ENCODE results near the gene PIGQ.

The PIGQ gene

DNA sequence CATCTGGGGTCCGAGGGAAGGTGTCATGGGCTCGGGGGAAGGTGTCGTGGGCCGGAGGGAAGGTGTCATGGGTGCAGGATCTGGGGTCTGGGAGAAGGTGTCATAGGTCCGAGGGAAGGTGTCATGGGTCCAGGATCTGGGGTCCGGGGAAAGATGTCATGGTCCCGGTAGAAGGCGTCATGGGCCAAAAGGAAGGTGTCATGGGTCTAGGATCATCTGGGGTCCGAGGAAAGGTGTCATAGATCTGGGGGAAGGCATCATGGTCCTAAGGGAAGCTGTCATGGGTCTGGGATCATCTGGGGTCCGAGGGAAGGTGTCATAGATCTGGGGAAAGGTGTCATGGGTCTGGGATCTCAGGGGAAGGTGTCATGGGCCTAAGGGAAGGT lies 21.0 kb downstream of the PIGQ start:
- no peaks in the 10 kb centered on the region for H3K9me3 ChIP-seq
- H3K4me1 ChIP-seq = peaks cover 0 to 67% (median 41%) of the 10 kb centered on the region in 4 donors
- no peaks in the 10 kb centered on the region for H3K27me3 ChIP-seq
- peaks cover 0 to 16% (median 0%) of the 10 kb centered on the region in 3 donors for H3K36me3 ChIP-seq
- TF ChIP-seq, protein P1, sequence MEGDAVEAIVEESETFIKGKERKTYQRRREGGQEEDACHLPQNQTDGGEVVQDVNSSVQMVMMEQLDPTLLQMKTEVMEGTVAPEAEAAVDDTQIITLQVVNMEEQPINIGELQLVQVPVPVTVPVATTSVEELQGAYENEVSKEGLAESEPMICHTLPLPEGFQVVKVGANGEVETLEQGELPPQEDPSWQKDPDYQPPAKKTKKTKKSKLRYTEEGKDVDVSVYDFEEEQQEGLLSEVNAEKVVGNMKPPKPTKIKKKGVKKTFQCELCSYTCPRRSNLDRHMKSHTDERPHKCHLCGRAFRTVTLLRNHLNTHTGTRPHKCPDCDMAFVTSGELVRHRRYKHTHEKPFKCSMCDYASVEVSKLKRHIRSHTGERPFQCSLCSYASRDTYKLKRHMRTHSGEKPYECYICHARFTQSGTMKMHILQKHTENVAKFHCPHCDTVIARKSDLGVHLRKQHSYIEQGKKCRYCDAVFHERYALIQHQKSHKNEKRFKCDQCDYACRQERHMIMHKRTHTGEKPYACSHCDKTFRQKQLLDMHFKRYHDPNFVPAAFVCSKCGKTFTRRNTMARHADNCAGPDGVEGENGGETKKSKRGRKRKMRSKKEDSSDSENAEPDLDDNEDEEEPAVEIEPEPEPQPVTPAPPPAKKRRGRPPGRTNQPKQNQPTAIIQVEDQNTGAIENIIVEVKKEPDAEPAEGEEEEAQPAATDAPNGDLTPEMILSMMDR (IDR thresholded peaks at IDR 0.05) = no peak
- DNase-seq = no peak
- peak overlapping the region; percentile 73 to 82 for H3K4me3 ChIP-seq
- intact Hi-C loops (cut with DNase I; ENCODE audit: low total_unique reads) = no loop called here
- peak overlapping the region; percentile 83 to 84 for H3K27ac ChIP-seq

DNA sequence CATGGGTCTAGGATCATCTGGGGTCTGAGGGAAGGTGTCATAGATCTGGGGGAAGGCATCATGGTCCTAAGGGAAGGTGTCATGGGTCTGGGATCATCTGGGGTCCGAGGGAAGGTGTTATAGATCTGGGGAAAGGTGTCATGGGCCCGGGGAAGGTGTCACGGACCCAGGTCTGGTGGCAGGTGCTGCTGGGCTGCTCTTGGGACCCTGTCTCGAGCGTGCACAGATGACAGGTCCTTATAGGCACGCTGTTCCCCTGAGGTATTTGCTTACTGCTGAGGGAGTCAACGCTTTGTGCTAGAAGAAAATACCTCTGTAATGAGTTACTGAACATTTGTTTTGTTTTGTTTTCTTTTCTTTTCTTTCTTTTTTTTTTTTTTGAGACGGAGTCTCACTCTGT lies 21.5 kb downstream of the PIGQ start:
- intact Hi-C loops (cut with DNase I; ENCODE audit: low total_unique reads) = no loop called here
- Histone ChIP-seq H3K27ac (peak overlapping the region in 1 of 2 donors; percentile 83), H3K9me3 (no peaks in the 10 kb centered on the region), H3K4me1 (peaks cover 0 to 69% (median 41%) of the 10 kb centered on the region in 4 donors), H3K27me3 (no peaks in the 10 kb centered on the region), H3K4me3 (peak overlapping the region; percentile 73 to 82), H3K36me3 (peaks cover 0 to 18% (median 1%) of the 10 kb centered on the region in 3 donors)
- DNase-seq = no peak
- TF ChIP-seq, protein P1 (IDR thresholded peaks at IDR 0.05) = no peak

DNA sequence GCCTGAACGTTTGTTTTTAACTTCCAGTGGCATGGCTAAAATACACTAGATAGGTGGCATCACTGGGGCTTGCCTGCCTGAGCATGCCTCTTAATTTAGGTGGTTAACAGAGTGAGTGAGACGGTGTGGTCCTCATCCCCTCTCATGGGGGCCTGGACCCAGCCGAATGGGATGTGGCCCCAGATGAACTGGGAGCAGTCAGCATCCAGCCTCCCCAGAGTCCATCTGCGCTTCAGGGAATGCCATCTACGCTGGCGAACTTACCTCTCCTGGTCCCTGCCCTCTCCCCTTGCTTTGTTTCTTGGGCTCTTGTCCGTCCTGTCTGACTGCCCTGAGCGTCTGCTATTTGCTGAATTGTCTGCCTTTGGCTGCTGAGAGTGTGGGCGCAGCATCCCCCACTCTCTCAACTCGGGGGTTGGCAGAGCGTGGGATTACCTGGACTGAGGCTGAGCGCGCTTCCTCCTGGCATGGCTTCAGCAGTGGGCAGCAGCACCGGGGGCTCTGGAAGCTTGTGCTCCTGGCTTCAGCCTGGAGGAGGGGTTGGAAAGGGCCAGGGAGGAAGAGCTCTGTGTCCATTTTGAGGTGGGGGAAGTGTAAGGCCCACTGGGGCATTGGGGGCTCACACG lies 22.2 kb downstream of the PIGQ start:
- DNase-seq = no peak
- intact Hi-C loops (cut with DNase I; ENCODE audit: low total_unique reads) = no loop called here
- TF ChIP-seq, protein P1 (IDR thresholded peaks at IDR 0.05) = no peak
- Histone ChIP-seq H3K27me3 (no peaks in the 10 kb centered on the region), H3K27ac (no peak overlapping the region), H3K9me3 (no peaks in the 10 kb centered on the region), H3K4me3 (no peak overlapping the region), H3K4me1 (peaks cover 0 to 64% (median 39%) of the 10 kb centered on the region in 4 donors), H3K36me3 (peaks cover 0 to 26% (median 5%) of the 10 kb centered on the region in 3 donors)

DNA sequence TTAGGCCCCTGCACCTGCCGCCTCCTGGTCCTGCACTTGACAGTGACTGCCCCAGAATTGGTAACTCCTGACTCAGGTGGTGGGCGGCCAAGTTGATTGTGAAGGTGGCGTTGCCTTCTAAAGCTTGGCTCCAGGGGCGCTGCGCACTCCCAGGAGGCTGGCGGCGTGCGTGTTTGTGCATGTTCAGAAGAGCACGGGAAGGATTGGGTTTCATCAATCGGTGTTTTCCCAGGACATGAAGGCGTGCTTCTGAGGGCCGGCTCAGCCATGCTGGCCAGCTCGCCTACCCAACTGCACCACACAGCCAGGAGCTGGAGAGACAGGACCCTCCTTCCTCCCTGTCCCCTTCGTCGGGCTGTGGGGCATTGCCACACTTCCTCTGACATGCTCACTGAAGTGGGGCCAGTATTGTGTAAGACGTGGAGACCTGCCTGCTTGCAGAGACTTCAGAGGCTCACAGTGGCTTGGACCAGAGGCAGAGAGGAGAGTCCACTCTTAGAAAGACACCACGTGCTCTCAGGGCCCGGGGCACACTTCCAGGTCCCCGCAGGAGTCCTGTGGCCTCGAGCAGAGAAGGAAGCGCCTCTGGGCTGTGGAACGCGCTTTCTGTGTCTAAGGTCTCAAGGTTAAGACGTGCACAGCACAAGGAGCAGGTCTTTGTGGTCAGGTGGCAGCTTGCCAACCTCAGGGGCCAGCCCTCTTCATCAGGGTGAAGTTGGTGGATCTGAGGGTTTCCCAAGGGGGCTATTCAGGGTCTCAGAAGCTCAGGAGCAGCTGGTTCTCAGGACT lies 22.9 kb downstream of the PIGQ start:
- TF ChIP-seq, protein P1 (IDR thresholded peaks at IDR 0.05) = no peak
- DNase-seq = peak in 1 of 2 donors; percentile 61
- peaks cover 0 to 57% (median 33%) of the 10 kb centered on the region in 4 donors for H3K4me1 ChIP-seq
- intact Hi-C loops (cut with DNase I; ENCODE audit: low total_unique reads) = no loop called here
- peaks cover 0 to 30% (median 5%) of the 10 kb centered on the region in 3 donors for H3K36me3 ChIP-seq
- H3K27ac ChIP-seq = no peak overlapping the region
- H3K27me3 ChIP-seq = no peaks in the 10 kb centered on the region
- no peak overlapping the region for H3K4me3 ChIP-seq
- H3K9me3 ChIP-seq = no peaks in the 10 kb centered on the region

DNA sequence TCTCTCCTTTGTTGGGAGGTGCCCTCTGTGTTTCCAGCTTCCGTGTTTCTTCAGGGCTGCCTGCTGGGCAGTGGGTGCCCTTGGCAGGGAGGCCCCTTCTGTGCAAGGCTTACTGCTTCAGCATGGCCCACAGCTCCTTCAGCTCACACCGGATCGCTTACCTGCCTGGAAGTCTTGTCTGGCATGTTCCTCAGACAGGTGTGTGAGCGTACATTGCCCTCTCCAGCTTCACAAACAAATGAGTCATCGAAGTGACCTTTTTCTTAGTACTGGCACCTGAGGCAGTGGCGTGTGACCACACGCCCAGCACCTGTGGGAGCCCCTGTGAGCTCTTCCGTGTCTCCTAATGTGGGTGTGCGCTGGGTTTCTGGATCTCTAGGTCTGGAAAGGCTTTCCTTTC lies 23.6 kb downstream of the PIGQ start:
- intact Hi-C loops (cut with DNase I; ENCODE audit: low total_unique reads) = no loop called here
- TF ChIP-seq, protein P1 (IDR thresholded peaks at IDR 0.05) = no peak
- peaks cover 0 to 50% (median 26%) of the 10 kb centered on the region in 4 donors for H3K4me1 ChIP-seq
- peaks cover 0 to 30% (median 5%) of the 10 kb centered on the region in 3 donors for H3K36me3 ChIP-seq
- no peaks in the 10 kb centered on the region for H3K27me3 ChIP-seq
- H3K9me3 ChIP-seq = no peaks in the 10 kb centered on the region
- H3K27ac ChIP-seq = no peak overlapping the region
- H3K4me3 ChIP-seq = no peak overlapping the region
- no peak for DNase-seq
